Activated CD8-positive, alpha-beta memory T cell treated with anti-CD3 and anti-CD28 coated beads for 48 hours (primary cell): ENCODE results near the gene LATS2.

Source experiments
- DNase-seq, 3 experiments: peaks; one replicate each; pipeline ENCODE4 v3.0.0-alpha.2; 2020; ENCODE audit warnings: low read depth in 2 of 3, low spot score in 2 of 3

LATS2 gene

GRCh38 chr13:21048901-21049698 is 12.3 kb downstream of the LATS2 start:
- DNase-seq: no peak

DNA sequence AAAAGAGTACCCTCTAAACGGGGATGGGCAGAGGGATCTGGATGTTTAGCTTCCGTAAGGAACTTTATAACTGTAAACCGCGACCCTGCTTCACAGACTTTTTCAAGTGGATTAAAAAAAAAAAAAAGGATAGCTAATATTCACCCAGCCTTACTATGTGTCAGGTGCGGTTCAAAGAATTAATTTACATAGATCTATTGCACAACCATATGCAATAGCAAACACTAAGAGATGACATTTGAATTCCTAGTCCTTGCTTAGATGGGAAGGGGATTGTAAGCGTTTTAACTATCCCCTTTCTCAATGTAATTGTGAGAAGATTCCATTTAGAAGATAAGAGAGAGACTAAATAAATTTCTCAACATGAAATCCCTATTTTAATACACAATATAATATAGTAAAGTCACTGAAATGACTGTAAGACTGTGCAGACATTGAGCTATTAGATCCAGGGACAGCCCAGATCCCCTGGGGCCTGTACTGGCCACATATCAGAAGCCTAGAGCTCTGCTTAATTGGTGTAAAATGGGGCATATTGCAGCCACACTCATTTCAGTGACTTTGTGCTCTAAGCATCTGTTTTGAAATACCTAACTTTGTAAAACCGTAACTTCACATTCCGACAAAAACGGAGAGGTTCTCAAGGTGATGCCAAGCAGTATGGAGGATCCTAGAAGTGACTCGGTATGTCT is 13.6 kb downstream of the LATS2 start:
- no peak for DNase-seq

DNA sequence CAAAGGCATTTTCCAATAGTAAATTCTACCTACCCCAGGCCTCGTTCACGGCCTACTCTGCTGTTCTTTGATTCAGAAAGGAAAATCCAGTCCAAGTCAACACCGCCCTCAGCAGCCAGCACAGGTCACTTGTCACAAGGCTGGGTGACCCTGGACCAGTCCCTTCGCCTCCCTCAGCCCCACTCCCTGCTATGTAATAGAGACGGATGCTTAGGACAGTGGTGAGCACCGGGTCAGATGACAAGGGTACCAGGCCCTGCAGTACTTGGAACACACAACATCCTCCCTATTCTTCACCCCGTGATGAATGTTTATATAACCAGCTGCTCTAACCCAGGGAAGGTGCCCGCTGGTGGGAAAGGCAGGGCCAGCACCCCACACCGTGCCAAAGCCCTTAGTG is 14.3 kb downstream of the LATS2 start:
- DNase-seq: no peak

GRCh38 chr13:21046203-21046602 is 15.2 kb downstream of the LATS2 start:
- no peak for DNase-seq

GRCh38 chr13:21045100-21045499 is 16.3 kb downstream of the LATS2 start:
- DNase-seq: no peak

- no peak for DNase-seq
Measured at GRCh38 chr13:21043898-21044297, 17.5 kb downstream of the LATS2 start.

GRCh38 chr13:21040120-21040826 is 21.1 kb downstream of the LATS2 start:
- DNase-seq: no peak

GRCh38 chr13:21039097-21039800 is 22.1 kb downstream of the LATS2 start:
- no peak for DNase-seq

GRCh38 chr13:21037656-21038055 is 23.7 kb downstream of the LATS2 start:
- no peak for DNase-seq

GRCh38 chr13:21035498-21035897 is 25.9 kb downstream of the LATS2 start:
- DNase-seq: no peak

DNA sequence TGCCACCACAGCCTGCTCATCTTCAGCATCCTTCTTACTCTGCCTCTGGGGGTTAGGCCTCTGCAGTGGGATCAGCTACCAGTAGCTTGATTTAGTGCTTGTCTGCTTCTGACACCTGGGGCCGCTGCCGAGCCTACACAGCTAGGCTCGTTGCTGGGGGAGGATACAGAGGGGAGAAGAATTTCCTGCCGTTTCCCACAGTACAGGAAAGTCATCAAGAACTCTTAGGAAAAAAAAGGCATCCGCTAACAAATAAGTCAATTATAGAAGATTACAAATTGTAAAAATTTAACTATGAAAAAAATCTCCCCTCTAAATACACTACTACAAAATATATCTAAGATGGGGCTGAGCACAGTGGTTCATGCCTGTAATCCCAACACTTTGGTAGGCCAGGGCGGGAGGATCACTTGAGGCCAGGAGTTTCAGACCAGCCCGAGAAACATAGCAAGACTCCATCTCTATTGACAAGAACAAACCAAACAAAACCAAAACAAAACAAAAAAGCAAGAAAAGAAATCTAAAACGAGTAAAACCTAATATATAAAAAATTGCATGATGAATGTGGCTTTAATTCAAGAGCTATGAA is 26.7 kb downstream of the LATS2 start:
- no peak for DNase-seq

DNA sequence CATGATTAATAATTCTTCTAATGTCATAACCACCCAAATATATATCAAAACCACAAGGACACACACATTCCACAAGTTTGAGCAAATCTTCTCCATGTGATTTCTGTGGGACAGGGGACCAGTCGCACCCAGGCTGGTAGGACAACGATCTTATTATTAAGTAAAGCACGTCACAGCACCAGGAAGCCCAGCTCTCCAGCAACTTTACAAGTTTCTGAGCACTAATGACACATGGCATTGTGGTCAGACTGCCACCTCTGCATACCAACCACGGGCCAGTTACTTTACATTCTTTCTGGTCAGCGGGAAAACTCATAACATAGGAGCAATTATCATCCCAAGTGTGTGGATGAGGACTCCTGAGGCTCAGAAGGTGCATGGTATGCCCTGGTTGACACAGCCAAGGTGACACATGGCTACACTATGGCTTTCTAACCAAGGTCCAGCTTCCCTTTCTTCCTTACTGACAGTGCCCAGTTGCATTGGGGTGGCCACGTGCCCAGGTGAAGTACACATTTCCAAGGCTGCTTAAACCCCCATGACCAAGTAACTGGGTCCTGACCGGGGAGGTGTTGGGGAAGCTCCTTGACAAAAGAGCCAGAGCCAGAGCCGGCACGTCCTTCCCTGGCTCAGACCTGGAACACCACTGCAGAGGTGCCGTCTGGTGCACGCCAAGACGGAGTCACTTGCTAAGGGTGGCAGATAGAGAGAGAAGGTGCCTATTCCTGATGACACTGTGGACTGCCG is 27.4 kb downstream of the LATS2 start:
- no peak for DNase-seq

DNA sequence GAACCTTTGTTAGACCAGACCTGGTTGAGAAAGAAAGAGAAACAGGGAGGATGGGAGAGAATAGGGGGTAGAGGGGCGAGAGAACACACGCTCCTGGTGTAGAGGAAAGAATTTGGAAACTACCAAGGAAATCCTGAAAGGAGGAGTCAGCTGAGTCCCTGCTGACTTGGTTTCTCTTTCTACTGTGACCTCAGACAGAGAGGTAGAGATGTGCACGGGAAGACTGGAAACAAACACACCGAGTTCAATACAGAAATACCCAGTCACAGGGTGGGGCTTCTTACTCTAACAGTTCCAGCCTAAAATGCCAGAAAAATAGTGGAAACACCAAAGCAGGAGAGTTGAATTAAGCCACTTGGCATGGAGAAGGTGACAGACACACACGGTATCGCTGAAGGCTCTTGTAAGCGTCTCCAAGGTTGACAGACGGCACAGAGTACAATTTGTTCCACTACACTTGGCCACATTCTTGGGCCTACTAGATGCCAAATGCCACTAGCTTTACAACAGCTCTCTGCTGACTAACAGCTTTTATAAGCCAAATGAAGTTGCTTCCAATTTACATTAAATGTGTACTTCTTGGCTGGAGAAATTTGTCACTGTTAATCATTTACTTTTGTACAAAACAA is 28.1 kb downstream of the LATS2 start:
- DNase-seq: no peak

DNA sequence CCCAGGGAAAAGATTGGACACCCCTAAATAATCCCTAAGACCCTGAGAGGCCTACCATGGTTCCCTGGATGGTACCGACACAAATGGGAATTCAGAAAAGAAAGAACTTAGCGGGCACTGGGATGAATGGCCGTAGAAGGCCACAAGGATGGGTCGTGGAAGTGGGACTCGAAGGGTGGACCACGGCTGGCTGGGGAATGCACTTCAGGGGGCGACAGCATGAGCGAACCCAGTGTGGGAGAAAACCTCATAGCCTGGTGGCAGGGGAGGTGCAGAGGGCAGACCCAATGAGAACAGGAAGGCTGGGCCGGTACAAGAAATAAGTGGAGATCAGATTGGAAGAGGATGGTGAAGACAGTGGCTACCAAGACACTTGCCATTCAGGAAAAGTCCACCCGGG is 28.7 kb downstream of the LATS2 start:
- DNase-seq: no peak

- no peak for DNase-seq
Measured at GRCh38 chr13:21031594-21032275, 29.7 kb downstream of the LATS2 start.

GRCh38 chr13:21025539-21025938 is 35.8 kb downstream of the LATS2 start:
- no peak for DNase-seq

DNA sequence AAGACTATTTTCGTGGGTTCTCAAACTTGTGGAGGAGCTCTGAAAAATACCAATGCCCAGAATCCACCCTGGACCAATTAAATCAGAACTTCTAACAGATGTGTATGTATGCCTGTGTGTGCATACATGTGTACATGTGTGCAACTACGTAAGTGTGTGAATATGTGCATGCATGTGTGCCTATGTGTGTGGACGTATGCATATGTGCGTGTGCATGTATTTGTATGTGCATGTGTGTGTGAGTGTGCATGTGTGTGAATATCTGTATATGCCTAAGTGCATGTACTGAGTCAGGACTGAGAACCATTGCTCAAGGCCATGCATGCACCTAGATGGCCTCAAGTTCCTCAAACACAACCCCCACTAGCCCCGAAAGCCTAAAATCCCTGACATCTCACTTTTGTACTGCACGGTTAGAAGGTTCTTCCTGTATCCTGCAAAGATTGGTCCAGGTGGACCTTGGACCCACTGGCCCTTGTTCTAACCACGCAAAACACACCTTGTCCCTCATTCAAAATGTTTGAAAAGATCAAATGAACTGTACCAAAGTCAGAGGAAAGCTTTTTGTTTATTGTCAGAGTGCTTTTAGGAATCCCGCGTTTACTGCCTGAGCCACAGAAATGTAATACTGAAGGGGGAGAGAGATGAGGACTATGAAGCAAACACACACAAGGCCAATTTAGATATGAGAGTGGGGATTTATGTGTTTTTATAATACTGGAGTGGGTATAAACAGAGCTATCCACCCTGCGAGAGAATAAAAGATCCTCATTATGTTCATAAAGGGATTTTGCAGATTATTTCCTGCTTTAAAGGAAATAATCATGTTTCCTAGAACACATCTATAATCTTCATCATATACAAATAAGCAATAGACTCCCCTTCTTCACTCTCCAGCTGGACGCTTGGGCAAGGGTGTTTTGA is 39.1 kb downstream of the LATS2 start:
- no peak for DNase-seq

- no peak for DNase-seq
Measured at GRCh38 chr13:21020581-21020980, 40.8 kb downstream of the LATS2 start.
